ENCODE results near the gene CUL3.

DNA sequence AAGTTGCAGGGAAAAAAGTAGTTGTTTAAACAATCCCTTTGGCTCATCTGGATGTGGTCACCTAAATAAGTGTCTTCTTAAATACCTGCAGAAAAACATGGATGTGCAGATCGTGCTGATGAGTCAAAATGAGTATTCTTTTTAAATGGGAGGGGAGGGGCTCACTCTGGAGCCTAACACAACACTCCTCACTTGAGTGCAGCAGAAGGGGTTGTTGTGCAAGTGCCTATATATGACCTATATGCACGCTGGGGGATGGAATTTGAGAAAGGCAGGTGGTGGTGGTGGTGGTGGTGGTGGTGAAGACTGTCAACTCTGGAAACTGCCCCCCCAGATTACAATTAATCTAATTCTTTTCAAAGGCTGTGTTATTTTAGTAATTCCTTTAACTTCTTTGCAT, 105.3 kb downstream of the CUL3 start:
- TF ChIP-seq CTCF (conservative IDR thresholded peaks at IDR 0.05; ENCODE audit: low read depth, low read length) (no peak), EZH2 (IDR thresholded peaks at IDR 0.05; ENCODE audit: borderline replicate concordance, low read depth, low read length, poor library complexity, severe bottlenecking) (no peak)

Measured in A673 (cell line).